Testis (tissue), 3 donors: ENCODE measurements around the gene OPCML. TPM values are rescaled to one million over a fixed set of nuclear protein-coding genes. Genes with fewer than 3 reads are reported as not detected.

Source experiments
- DNase-seq: peaks from one replicate; pipeline ENCODE4 v3.0.0-alpha.2; 2019
- H3K27ac ChIP-seq, 2 donors: fragments of 200-600 bp; sonication (generic); one replicate each; pipeline ENCODE4 v1.5.1; 2019
- H3K27me3 ChIP-seq: fragments of 200-600 bp; sonication (generic); one replicate; pipeline ENCODE4 v1.5.1; 2019
- H3K36me3 ChIP-seq: fragments of 200-600 bp; sonication (generic); one replicate; pipeline ENCODE4 v1.5.1; 2017; ENCODE audit warnings: low read depth; ENCODE audit errors: missing control alignments
- H3K4me1 ChIP-seq: fragments of 200-600 bp; sonication (generic); one replicate; pipeline ENCODE4 v1.5.1; 2019
- H3K4me3 ChIP-seq, 2 donors: fragments of 200-600 bp; sonication (generic); one replicate each; pipeline ENCODE4 v1.5.1; 2017 to 2019
- H3K9me3 ChIP-seq: fragments of 200-600 bp; sonication (generic); one replicate; pipeline ENCODE4 v1.5.1; 2017
- POLR2A ChIP-seq: fragments of 450-650 bp; IDR thresholded peaks from one replicate; pipeline ENCODE4 v1.6.1; 2017; ENCODE audit warnings: antibody characterized with exemption, mild to moderate bottlenecking, moderate library complexity
- WGBS, 2 donors: methylation state at CpG; one replicate each; pipeline ENCODE4 v1.1.5; 2018; 5-methylcytosine and 5-hydroxymethylcytosine counted together
- intact Hi-C: fragments of 100-400 bp; cut with DNase I; formaldehyde crosslinking; loops from one replicate; pipeline ENCODE4 v1.15.1; 2023; ENCODE audit warnings: low total_unique reads
- polyA plus RNA-seq: library from polyadenylated mRNA; stranded (reverse); fragments of 350-450 nt; fragmentation: Illumina TruSeq; extraction: RNeasy Lipid Tissue Mini Kit (QIAGEN cat#74804); gene quantifications from one replicate; pipeline ENCODE4 v1.2.3, GENCODE V29; 2014; ENCODE audit warnings: low read depth, low replicate concordance; ENCODE audit not compliant: insufficient read depth
- total RNA-seq, 2 donors: library from RNA; depleted of rRNA; stranded (reverse); fragments of >200 nt; gene quantifications; one replicate each; pipeline ENCODE4 v1.2.3, GENCODE V29; 2016
- TF ChIP-seq, protein P1 (sequence below), 3 experiments: fragments of 450-650 bp in 2 of 3; fragments of 200-600 bp in 1 of 3; sonication (generic) in 1 of 3; IDR thresholded peaks; one replicate each; pipeline ENCODE4 v1.5.1; 2016 to 2019; ENCODE audit warnings: antibody characterized with exemption in 3 of 3, mild to moderate bottlenecking in 2 of 3, moderate library complexity in 1 of 3

Gene OPCML
- total and polyA plus RNA-seq, 3 donors from 2014 or later = 0.16 to 2.7 (median 0.62) TPM

DNA sequence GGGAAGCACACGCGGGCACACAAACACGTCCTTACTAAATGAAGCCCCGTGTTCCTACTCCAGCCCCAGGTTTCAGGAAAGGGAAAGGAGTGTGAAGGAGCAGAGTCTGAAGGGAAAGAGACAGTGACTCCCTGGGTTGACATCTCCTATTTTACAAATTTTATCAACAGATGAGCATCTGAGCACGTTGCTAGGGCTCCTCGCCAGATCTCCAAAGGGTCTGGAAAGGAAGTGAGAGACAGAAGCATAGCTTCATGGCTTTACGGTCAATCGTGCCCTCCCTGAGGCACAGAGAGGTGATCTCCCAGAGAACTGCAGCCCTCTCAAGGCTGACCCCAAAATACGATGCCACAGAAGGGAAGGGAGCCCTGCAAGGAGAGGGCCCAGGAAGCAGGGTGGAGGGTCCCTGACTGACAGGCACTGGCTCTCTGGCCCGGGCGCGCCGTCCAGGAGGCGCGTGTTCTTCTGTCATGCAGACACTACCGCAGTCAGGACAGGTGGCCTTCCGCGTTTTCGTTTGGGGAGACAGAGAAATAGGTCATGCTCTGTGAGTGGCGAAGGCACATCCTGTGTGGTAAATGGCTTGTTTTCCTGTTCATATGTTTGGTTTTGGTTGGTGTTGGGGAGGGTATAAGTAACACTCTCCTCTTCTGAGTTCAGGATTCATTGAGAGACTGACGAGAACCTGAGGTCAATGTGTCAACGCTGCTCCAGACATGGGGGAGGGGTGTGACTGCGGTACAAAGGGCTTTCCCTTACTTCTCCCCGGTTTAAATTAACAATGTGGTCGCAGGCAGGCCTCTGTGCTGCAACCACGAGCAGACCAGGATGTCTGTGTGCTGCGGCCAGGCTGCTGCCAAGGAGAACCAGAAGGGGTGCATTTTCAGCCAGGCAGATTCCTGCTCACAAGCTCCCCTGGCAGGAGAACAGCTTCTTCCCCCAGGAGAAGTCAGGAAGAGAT, 813.3 kb downstream of the OPCML start:
- no peaks in the 10 kb centered on the region for H3K36me3 ChIP-seq
- intact Hi-C loops = no loop called here
- H3K4me1 ChIP-seq = peaks cover 4% of the 10 kb centered on the region
- no peak for TF ChIP-seq POLR2A
- TF ChIP-seq, protein P1, sequence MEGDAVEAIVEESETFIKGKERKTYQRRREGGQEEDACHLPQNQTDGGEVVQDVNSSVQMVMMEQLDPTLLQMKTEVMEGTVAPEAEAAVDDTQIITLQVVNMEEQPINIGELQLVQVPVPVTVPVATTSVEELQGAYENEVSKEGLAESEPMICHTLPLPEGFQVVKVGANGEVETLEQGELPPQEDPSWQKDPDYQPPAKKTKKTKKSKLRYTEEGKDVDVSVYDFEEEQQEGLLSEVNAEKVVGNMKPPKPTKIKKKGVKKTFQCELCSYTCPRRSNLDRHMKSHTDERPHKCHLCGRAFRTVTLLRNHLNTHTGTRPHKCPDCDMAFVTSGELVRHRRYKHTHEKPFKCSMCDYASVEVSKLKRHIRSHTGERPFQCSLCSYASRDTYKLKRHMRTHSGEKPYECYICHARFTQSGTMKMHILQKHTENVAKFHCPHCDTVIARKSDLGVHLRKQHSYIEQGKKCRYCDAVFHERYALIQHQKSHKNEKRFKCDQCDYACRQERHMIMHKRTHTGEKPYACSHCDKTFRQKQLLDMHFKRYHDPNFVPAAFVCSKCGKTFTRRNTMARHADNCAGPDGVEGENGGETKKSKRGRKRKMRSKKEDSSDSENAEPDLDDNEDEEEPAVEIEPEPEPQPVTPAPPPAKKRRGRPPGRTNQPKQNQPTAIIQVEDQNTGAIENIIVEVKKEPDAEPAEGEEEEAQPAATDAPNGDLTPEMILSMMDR (IDR thresholded peaks at IDR 0.05) = no peak
- WGBS, 2 donors = 44 to 52% methylated on average over 21 to 27 of the region's 27 CpGs
- no peaks in the 10 kb centered on the region for H3K9me3 ChIP-seq
- peak; percentile 27 for DNase-seq
- no peak overlapping the region for H3K27ac ChIP-seq
- no peaks in the 10 kb centered on the region for H3K27me3 ChIP-seq
- H3K4me3 ChIP-seq = no peak overlapping the region

DNA sequence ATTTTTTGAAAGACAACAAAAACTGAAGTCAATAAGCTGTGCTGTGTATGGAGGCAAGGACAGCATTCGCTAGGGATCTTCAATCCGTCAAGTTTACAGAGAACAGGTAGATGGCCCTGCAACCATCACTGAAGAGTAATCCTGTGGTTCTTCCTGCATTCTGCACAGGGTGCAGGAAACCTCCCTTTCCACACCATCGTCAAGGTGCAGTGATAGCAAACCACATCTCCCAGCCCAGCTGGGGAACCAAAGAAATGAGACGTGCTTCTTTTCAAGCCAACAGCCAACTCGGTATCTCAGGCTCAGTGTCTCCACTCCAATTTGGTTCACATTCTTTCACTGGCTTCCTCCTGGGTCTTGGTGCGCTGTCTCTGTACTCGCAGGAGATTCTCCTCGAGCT, 814.5 kb downstream of the OPCML start:
- WGBS, 2 donors = 68 to 70% methylated on average over 8 of the region's 8 CpGs
- Histone ChIP-seq H3K27me3 (no peaks in the 10 kb centered on the region), H3K36me3 (no peaks in the 10 kb centered on the region), H3K9me3 (no peaks in the 10 kb centered on the region), H3K4me3 (no peak overlapping the region), H3K27ac (no peak overlapping the region), H3K4me1 (peaks cover 4% of the 10 kb centered on the region)
- no peak for DNase-seq
- TF ChIP-seq POLR2A = no peak
- TF ChIP-seq, protein P1 (IDR thresholded peaks at IDR 0.05) = no peak
- intact Hi-C loops = no loop called here

DNA sequence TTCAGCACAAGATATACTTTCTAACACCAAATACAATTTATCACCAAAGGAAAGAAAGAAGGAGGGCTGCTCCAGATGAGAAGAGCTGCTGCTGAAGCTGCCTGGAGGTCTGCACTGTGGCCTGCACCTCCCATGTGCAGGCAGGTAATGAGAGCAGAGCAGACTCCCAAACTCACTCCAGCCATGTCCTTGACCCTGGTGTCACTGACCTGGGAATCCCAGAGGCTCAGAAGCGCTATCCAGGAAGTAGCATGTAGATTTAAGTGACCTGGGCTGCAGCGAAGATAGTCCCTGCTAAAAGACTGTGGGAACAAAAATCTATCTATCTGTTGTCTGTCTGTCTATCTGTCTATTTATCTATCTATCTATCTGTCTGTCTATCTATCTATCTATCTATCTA, 816.3 kb downstream of the OPCML start:
- Histone ChIP-seq H3K36me3 (no peaks in the 10 kb centered on the region), H3K27ac (no peak overlapping the region), H3K4me3 (no peak overlapping the region), H3K9me3 (no peaks in the 10 kb centered on the region), H3K27me3 (no peaks in the 10 kb centered on the region), H3K4me1 (peaks cover 4% of the 10 kb centered on the region)
- 91 to 94% methylated on average over 2 of the region's 2 CpGs for WGBS, 2 donors
- TF ChIP-seq, protein P1 (IDR thresholded peaks at IDR 0.05) = no peak
- no peak for TF ChIP-seq POLR2A
- intact Hi-C loops = no loop called here
- no peak for DNase-seq

DNA sequence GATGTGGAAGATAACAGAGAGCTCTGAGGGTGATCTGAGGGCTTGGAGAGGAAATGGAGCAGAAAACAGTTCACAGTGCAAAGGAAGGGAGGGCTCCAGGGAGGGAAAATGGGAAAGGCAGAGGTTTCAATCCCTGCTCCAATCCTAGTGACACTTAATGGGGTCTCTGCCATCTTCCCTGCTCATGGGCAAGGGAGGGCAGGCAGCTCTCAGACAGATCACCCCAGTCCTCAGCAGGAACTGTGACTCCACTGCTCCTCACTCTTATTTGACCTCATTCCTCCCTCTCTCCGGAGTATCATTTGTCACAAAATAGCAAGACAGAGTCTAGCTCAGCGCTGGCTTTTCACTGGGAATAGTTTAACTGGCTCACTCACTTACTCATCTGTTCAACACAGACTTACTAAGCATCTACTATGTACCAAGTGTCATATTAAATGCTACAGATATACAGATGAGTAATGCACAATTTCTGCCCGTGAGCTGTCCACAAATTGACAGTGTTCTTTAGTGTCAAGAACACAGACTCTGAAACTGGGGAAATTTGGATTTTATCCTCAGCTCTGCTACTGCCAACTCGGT, 817.4 kb downstream of the OPCML start:
- no peak for DNase-seq
- no peaks in the 10 kb centered on the region for H3K36me3 ChIP-seq
- H3K4me3 ChIP-seq = no peak overlapping the region
- H3K27ac ChIP-seq = no peak overlapping the region
- no peaks in the 10 kb centered on the region for H3K9me3 ChIP-seq
- TF ChIP-seq POLR2A = no peak
- TF ChIP-seq, protein P1 (IDR thresholded peaks at IDR 0.05) = no peak
- peaks cover 4% of the 10 kb centered on the region for H3K4me1 ChIP-seq
- no peaks in the 10 kb centered on the region for H3K27me3 ChIP-seq
- intact Hi-C loops = no loop called here
- 77 to 81% methylated on average over 4 of the region's 4 CpGs for WGBS, 2 donors
